ENCODE data around the gene STING1.
"Not testable (repeated sequence)": the region's sequence is repeated elsewhere in the genome, so short reads cannot be mapped to it uniquely, and the experiment has no call there.

DNA sequence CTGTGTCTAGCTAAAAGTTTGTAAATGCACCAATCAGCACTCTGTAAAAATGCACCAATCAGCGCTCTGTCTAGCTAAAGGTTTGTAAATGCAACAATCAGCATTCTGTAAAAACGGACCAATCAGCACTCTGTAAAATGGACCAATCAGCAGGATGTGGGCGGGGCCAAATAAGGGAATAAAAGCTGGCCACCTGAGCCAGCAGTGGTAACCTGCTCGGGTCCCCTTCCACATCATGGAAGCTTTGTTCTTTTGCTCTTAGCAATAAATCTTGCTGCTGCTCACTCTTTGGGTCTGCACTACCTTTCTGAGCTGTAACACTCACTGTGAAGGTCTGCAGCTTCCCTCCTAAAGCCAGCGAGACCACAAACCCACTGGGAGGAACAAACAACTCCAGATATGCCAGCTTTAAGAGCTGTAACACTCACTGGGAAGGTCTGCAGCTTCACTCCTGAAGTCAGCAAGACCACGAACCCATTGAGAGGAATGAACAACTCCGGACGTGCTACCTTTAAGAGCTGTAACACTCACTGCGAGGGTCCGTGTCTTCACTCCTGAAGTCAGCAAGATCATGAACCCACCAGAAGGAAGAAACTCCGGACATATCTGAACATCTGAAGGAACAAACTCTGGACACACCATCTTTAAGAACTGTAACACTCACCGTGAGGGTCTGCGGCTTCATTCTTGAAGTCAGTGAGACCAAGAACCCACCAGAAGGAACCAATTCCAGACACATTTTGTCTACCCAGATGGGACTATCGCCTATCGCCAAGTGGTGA, 20.7 kb upstream of the STING1 start:
- TF ChIP-seq, protein P1, sequence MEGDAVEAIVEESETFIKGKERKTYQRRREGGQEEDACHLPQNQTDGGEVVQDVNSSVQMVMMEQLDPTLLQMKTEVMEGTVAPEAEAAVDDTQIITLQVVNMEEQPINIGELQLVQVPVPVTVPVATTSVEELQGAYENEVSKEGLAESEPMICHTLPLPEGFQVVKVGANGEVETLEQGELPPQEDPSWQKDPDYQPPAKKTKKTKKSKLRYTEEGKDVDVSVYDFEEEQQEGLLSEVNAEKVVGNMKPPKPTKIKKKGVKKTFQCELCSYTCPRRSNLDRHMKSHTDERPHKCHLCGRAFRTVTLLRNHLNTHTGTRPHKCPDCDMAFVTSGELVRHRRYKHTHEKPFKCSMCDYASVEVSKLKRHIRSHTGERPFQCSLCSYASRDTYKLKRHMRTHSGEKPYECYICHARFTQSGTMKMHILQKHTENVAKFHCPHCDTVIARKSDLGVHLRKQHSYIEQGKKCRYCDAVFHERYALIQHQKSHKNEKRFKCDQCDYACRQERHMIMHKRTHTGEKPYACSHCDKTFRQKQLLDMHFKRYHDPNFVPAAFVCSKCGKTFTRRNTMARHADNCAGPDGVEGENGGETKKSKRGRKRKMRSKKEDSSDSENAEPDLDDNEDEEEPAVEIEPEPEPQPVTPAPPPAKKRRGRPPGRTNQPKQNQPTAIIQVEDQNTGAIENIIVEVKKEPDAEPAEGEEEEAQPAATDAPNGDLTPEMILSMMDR (IDR thresholded peaks at IDR 0.05; ENCODE audit: low read length), result not testable (repeated sequence)
- TF ChIP-seq EZH2 (IDR thresholded peaks at IDR 0.05; ENCODE audit: borderline replicate concordance, low read length), result not testable (repeated sequence)
